Measurements from ENCODE around the gene TSPAN5.

GRCh38 chr4:98586962-98587354, 71.5 kb downstream of the TSPAN5 start:
- TF ChIP-seq FOXJ3 (CRISPR knock-in tag; IDR thresholded peaks at IDR 0.05) (no peak), CTCF (IDR thresholded peaks at IDR 0.05) (no peak), POLR2AphosphoS5 (IDR thresholded peaks at IDR 0.05; ENCODE audit: low read depth, low read length) (no peak), NRF1 (IDR thresholded peaks at IDR 0.05; ENCODE audit: low read depth, low read length) (no peak), EZH2phosphoT487 (IDR thresholded peaks at IDR 0.05; ENCODE audit: borderline replicate concordance, low read depth) (no peak)

All from SK-N-SH (cell line).